AG09319 (cell line): Measurements from ENCODE around the gene WNT9B.

Source experiments
- DNase-seq: peaks from one replicate; pipeline ENCODE4 v3.0.0-alpha.2; 2010; ENCODE audit warnings: low read depth; ENCODE audit errors: extremely low read depth
- TF ChIP-seq, protein P1 (sequence below): IDR thresholded peaks from 2 replicates; pipeline ENCODE4 v1.5.1; 2011; ENCODE audit warnings: low read depth, mild to moderate bottlenecking, inconsistent platforms, low read length, moderate library complexity

The WNT9B gene

DNA sequence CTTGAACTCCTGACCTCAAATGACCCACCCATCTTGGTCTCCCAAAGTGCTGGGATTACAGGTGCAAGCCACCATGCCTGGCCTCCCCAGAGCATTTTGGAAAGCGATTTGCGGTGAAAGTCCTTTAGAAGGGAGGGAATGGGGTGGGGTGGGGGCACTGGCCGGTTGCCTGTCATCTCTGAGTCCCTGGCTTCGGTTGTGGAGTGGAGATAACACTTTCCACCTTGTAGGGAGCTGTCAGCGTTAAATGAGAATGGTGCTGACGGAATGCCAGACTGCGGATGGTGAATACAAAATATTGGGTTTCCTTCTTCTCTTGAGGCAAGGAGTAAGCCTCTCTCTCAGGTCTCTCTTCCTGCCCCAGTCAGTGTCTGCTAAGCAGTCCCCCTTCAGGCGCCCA lies 27.7 kb upstream of the WNT9B start:
- no peak for DNase-seq
- TF ChIP-seq, protein P1, sequence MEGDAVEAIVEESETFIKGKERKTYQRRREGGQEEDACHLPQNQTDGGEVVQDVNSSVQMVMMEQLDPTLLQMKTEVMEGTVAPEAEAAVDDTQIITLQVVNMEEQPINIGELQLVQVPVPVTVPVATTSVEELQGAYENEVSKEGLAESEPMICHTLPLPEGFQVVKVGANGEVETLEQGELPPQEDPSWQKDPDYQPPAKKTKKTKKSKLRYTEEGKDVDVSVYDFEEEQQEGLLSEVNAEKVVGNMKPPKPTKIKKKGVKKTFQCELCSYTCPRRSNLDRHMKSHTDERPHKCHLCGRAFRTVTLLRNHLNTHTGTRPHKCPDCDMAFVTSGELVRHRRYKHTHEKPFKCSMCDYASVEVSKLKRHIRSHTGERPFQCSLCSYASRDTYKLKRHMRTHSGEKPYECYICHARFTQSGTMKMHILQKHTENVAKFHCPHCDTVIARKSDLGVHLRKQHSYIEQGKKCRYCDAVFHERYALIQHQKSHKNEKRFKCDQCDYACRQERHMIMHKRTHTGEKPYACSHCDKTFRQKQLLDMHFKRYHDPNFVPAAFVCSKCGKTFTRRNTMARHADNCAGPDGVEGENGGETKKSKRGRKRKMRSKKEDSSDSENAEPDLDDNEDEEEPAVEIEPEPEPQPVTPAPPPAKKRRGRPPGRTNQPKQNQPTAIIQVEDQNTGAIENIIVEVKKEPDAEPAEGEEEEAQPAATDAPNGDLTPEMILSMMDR: no peak

DNA sequence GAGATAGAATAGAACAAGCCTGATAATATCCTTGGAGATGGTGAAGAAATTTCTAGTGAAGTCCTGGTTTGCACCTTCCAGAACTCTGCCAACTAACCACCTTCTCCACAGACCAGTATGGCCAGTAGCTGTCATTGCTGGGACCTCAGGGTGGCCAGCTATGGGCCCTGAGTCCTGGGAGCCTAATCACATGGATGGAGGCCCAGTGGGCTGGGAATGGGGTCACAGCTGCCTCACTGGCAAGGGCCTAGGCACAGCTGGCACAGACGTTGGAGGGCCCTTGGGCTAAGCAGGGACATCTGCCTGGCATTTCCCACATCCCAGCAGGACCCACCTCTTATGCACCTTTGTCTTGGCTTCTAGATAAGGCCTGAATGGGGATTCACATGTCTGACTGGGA lies 25.3 kb upstream of the WNT9B start:
- TF ChIP-seq, protein P1: no peak
- DNase-seq: no peak

DNA sequence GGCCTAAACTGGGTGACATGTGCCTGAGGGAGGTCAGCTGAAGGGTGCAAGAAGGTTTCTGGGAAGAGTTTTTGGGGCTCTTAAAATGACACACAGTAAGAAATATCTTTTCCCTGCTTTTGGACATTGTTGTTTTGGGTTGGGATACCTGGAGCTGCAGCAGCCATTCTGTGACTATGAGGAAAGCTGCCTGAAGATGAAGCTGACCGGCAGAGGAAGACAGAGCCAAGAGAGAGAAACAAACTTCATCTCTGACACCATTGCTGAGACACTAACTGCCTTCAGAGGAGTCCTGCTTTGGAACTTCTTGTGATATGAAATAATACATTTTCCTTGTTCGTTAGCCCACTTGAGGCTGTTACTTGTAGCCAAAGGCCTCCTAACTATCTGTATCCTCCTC lies 24.1 kb upstream of the WNT9B start:
- TF ChIP-seq, protein P1: no peak
- DNase-seq: no peak

DNA sequence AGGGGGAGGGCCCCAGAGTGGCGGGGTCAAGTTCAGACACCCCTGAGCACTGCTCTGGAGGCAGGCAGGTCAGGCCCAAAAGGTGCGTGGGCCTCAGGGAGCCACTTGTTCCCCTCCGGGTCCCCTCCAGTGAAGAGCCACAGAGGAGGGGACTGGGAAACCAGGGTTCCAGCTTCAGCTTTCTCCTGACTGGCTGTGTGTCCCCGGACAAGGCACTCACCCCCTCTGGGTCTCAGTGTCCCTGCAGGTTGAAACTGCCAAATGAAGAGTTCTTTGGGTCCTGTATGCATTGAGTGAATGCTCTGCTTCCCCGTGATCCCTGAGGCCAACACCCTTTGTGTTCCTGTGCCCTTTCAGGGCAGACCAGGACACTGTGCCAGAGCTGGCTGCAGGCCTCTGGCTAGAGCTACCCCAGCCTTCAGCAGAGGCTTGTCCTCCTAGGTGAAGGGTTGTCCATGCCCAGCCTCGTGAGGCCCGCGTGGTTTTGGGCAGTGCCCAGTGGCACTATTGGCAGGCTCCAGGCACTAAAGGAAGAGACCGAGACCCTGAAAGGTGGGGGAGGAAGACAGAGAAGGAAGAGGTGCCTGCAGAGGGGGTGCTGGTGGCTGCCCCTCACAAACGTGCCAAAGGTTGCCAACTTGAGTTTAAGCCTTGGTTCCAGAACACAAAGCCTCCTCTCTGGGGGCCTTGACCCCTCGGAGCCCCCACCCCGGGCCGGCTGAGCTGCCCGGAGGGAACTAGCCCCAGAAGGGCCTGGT lies 19.6 kb upstream of the WNT9B start:
- TF ChIP-seq, protein P1: no peak
- DNase-seq: no peak

DNA sequence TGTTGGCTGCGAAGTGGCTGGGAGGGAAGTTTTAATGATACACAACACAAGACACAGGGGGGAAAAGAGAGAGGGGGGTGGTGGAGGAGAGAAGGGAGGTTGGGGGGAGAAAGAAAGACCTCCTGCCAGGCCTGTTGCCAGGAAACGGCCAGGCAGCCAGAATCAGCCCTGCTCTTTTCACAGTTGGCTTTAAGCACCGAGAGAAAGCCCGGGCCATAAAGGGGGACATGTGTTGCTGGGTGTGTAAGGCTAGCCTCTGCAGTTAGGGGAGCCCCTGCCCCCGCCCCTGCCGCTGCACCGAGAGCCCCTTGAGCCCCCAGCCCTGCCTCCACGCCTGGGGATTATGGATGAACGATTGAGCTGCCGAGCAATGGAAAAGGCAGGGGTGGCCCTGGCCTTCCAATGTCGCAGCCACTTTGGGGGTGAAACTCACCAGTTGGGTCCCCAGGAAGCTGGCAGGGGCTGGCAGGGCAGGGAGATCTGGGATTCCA lies 19.0 kb upstream of the WNT9B start:
- no peak for DNase-seq

DNA sequence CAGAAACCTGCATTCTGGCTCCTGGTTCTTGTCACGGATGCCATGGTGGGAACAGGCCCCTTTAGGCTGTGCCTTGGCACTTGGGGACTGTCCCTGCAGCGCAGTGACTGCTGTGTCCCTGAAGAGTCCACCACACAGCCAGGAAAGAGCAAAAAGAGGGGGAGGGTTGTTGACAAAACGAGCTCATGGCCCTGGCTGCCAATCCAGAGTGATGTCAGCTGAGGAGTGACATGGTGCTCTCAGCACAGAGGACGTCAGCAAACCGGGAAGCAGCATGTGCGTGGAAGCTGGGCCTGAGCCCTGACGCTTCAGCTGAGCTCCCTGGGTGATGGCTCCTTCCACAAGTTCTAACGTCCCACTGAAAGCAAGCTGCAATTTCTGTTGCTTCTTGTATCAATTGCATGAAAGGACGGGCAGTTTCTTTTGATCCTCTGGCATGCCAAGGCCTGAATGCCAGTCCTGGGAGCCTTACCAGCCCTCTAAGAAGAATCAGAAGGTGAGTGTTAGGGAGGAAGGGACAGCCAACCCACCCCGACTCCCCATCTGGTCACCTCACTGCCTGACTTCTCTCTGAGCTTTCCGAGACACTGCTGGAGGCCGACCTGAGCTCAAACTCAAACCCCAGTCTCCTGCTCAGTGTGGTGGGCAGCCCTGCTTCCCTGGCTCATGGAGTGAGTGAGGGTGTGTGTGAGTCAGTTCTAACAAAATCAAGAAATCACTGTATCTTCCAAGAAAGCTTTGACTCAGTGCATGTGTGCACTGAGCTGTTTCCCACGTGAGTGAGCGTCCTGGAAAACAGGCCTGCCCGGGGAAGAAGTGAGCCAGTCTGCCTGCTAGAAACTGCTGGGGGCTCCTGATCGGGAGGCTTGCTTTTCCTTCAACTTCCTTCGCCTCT lies 18.2 kb upstream of the WNT9B start:
- no peak for DNase-seq

More for the DNA sequence above, 19.0 kb upstream of the WNT9B start:
- TF ChIP-seq, protein P1: no peak

More for the DNA sequence above, 18.2 kb upstream of the WNT9B start:
- TF ChIP-seq, protein P1: no peak
